Subcutaneous adipose tissue (tissue), 4 donors: ENCODE measurements around the gene UGCG. TPM values are rescaled to one million over a fixed set of nuclear protein-coding genes. Genes with fewer than 3 reads are reported as not detected.

Experiments
- total RNA-seq, 4 donors: library from RNA; depleted of rRNA; stranded (reverse); fragments of >200 nt; gene quantifications; one replicate each; pipeline ENCODE4 v1.1.0, GENCODE V29; 2016
- TF ChIP-seq, protein P1 (sequence below): fragments of 450-650 bp; IDR thresholded peaks from one replicate; pipeline ENCODE4 v1.5.1; 2016; ENCODE audit warnings: low read depth, mild to moderate bottlenecking, control low read depth, antibody characterized with exemption, moderate library complexity

UGCG gene
- total RNA-seq, 4 donors from 2014 or later, result 23.9 to 46.1 (median 36.9) TPM

DNA sequence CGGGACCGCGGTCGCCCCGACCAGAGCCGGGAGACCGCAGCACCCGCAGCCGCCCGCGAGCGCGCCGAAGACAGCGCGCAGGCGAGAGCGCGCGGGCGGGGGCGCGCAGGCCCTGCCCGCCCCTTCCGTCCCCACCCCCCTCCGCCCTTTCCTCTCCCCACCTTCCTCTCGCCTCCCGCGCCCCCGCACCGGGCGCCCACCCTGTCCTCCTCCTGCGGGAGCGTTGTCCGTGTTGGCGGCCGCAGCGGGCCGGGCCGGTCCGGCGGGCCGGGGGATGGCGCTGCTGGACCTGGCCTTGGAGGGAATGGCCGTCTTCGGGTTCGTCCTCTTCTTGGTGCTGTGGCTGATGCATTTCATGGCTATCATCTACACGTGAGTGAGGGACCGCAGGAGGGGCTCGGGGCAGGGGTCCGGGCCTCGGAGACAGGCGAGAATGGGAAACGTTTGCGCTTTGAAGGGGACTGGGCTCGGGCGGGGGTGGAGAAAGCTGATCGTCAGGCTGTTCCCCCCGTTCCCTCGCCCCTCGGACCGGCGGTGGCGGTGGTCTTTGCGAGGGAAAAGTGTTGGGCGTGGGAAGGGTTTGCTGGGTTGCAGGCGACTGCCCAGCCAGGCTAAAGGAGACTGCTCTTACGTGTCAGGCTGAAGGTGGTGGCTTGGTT, 457 bp downstream of the UGCG start:
- TF ChIP-seq, protein P1, sequence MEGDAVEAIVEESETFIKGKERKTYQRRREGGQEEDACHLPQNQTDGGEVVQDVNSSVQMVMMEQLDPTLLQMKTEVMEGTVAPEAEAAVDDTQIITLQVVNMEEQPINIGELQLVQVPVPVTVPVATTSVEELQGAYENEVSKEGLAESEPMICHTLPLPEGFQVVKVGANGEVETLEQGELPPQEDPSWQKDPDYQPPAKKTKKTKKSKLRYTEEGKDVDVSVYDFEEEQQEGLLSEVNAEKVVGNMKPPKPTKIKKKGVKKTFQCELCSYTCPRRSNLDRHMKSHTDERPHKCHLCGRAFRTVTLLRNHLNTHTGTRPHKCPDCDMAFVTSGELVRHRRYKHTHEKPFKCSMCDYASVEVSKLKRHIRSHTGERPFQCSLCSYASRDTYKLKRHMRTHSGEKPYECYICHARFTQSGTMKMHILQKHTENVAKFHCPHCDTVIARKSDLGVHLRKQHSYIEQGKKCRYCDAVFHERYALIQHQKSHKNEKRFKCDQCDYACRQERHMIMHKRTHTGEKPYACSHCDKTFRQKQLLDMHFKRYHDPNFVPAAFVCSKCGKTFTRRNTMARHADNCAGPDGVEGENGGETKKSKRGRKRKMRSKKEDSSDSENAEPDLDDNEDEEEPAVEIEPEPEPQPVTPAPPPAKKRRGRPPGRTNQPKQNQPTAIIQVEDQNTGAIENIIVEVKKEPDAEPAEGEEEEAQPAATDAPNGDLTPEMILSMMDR, result no peak

DNA sequence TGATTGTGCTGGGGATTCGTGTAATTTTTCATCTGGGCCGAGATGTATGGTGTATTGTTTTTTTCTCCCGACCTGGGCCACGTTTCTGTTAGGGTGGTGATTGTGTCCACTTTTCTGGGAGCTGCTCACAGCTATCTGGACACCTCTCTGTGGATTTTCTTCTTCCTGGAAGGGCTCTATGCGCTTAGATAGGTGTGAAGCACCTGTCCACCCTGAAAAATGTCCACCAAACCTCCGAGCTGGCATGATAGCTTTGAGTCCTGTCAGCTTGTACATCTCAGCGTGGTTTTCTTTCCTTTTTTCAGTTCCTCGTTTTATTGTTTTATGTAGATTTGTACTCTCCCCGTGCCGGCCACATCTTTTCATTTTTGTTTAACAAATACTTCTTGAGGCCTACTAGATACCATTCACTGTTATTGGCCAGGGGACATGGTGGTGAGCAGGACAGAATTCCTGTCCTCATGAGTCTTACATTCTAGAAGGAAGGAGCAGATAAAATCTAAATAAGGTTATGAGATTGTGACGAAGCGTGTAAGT, 1.1 kb downstream of the UGCG start:
- TF ChIP-seq, protein P1, result no peak

DNA sequence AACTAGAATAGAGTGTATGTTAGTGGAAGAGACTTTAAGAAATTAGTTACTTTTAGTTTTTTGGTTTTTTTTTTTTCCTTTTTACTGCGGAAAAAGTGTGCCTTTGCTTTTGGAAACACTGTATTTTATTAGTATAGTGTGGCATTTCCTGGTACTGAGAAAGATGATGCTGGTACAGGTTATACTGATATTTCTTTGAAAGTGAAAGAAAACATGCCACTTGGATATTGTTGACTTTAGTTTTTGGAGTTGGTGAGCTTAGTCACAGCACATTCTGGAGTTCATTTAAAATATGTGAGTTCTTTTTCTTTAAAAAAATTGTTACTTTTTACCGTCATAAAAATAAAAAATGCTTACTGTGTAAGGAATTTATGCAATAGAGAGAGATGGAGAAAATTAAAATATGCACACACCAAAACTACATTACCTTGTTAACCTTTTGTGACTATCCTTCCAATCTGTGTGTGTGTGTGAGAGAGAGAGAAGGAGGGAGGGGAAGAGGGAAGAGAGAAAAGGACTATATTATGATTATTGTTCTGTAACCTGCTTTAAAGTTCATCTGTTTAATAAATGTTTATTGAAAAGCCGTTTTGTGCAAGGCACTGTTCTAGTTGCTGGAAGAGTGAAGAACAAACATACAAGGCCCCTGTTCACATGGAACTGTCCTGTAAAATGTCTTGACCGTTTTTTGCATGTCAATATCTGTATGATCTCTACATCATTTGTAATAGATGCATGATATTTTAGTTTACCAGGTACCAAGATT, 1.9 kb downstream of the UGCG start:
- TF ChIP-seq, protein P1, result no peak

DNA sequence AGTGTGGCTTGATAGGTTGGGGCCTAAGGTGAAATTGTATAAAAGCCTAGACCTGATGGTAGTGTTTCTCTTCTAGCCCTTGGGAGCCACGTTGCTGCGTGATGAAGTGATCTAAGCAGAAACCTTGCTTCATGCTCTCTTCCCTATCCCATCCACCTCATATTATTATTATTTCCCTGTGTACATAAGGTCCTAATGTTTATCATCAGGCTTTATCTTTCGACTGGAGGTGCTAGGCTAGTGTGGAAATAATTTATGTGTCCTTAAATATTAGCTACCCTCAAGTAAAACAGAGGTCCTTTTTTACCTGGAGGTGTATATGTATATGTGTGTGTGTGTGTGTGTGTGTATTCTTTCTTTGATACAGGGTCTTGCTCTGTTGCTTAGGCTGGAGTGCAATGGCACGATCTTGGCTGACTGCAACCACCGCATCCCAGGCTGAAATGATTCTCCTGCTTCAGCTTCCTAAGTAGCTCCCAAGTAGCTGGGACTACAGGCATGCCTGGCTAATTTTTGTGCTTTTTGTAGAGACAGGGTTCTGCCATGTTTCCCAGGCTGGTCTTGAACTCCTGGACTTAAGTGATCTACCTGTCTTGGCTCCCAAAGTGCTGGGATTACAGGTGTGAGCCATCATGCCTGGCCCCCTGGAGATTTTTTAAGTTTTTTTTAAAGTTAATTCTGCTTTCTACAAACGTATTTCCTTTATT, 3.7 kb downstream of the UGCG start:
- TF ChIP-seq, protein P1, result no peak

DNA sequence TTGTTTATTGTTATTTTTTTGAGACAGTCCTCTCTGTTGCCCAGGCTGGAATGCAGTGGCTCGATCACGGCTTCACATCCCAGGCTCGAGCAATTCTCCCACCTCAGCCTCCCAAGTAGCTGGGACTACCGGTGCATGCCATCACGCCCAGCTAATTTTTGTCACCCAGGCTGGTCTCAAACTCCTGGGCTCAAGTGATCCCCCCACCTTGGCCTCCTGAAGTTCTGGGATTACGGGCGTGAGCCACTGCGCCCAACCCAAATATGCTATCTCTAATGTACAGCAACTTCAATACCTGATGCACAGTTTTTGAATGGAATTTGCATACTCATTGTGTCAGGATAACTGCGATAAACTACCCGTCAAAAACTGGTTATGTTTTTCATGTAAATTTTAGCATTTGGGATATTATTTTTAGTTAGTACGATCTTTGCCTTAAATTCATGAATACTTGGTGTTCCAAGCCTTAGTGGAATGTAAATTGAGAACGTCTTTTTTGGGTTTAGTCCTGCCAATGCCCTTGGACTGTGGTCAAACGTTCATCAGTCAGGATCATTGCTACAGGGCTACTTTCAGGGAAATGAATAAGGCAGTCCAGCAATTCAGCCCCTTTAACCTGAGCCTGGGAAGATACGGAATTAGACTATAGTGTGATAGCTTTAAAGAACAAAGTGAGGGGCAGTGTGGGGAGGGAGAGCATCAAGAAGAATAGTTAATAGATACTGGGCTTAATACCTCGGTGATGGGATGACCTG, 4.4 kb downstream of the UGCG start:
- TF ChIP-seq, protein P1, result no peak

DNA sequence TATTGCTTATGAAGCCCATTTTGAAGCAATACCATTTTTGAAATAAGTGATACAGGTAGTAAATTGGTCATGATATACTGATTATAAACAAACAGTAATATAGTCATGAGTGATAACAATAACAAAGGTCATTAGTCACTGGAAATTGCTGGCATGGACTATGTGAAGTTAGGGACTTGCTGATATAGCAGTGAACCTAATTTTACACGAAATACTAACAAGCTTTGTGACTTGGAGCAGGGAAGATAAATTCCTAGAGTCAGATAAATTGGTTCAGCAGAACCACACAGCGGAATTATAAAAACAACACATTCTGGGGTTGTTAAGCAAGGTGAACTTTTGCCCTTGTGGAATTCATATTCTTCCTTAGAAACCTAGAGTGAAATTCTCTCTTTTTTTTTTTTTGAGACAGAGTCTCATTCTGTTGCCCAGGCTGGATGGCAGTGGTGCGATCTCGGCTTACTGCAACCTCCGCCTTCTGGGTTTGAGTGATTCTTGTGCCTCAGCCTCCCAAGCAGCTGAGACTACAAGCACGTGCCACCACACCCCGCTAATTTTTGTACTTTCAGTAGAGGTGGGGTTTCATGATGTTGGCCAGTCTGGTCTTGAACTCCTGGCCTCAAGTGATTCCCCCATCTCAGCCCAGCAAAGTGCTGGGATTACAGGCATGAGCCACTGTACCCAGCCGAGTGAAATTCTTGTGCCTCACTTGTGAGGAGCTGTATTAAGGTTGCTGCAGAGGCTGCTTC, 6.0 kb downstream of the UGCG start:
- TF ChIP-seq, protein P1, result no peak
